B cell (primary cell): ENCODE measurements around the gene PLK3. TPM values are rescaled to one million over a fixed set of nuclear protein-coding genes. Genes with fewer than 3 reads are reported as not detected.

Experiments used
- ATAC-seq: fragments of 200-7000 bp; cut with Tn5 transposase; one replicate; pipeline ENCODE4 v1.10.0; 2021; ENCODE audit warnings: low read depth, mild to moderate bottlenecking, moderate number of reproducible peaks, moderate library complexity
- CTCF ChIA-PET: fragments of 350-600 bp; sonication (Branson Sonifier 250); formaldehyde crosslinking; loops from one replicate; lab custom pipeline; 2021; ENCODE audit warnings: antibody characterized with exemption, inconsistent platforms; lab: Charles Lee
- POLR2A ChIA-PET: fragments of 350-600 bp; sonication (Branson Sonifier 250); formaldehyde crosslinking; loops from one replicate; lab custom pipeline; 2021; ENCODE audit warnings: antibody characterized with exemption; lab: Charles Lee
- DNase-seq: peaks from one replicate; pipeline ENCODE4 v3.0.0; 2013
- H2AFZ ChIP-seq: 2 replicates; pipeline ENCODE4 v1.6.1; 2012; ENCODE audit warnings: mild to moderate bottlenecking, low read depth, low read length; ENCODE audit not compliant: insufficient read depth, poor library complexity, severe bottlenecking
- H3K27ac ChIP-seq, 2 donors: 1 replicate in 1 of 2; 2 replicates in 1 of 2; pipeline ENCODE4 v1.5.1; 2012 to 2013; ENCODE audit warnings: low read length in 2 of 2, mild to moderate bottlenecking in 2 of 2, moderate library complexity in 1 of 2
- H3K27me3 ChIP-seq, 4 experiments: fragments of 200-600 bp in 1 of 4; sonication (generic) in 1 of 4; replicated peaks in 1 of 4; 1 replicate in 2 of 4; 2 replicates in 2 of 4; pipeline versions ENCODE4 v1.6.1 to v1.7.0; 2013 to 2016; ENCODE audit warnings: low read length in 3 of 4, mild to moderate bottlenecking in 2 of 4, mixed read lengths in 1 of 4, moderate library complexity in 1 of 4; ENCODE audit not compliant: insufficient read depth in 4 of 4, control insufficient read depth in 3 of 4; ENCODE audit errors: control extremely low read depth in 1 of 4
- H3K36me3 ChIP-seq, 2 experiments: replicated peaks in 1 of 2; 1 replicate in 1 of 2; 2 replicates in 1 of 2; pipeline versions ENCODE4 v1.6.1 to v1.7.1; 2013; ENCODE audit warnings: low read length in 1 of 2; ENCODE audit not compliant: insufficient read depth in 2 of 2, control insufficient read depth in 1 of 2; ENCODE audit errors: control extremely low read depth in 1 of 2, extremely low read depth in 1 of 2
- H3K4me1 ChIP-seq, 2 donors: fragments of 200-600 bp in 1 of 2; sonication (generic) in 1 of 2; 1 replicate in 1 of 2; 2 replicates in 1 of 2; pipeline versions ENCODE4 v1.5.1 to v1.6.1; 2013 to 2017; ENCODE audit warnings: low read length in 2 of 2; ENCODE audit not compliant: control insufficient read depth in 2 of 2, insufficient read depth in 2 of 2
- H3K4me2 ChIP-seq: replicated peaks from 2 replicates; pipeline ENCODE3; 2012; ENCODE audit warnings: mild to moderate bottlenecking, low read depth, low read length; ENCODE audit not compliant: poor library complexity, severe bottlenecking
- H3K4me3 ChIP-seq, 5 experiments: fragments of 200-600 bp in 1 of 5; sonication (generic) in 1 of 5; 1 replicate in 3 of 5; 2 replicates in 2 of 5; pipeline versions ENCODE4 v1.5.1 to v1.7.0; 2011 to 2016; ENCODE audit warnings: low read length in 4 of 5, mild to moderate bottlenecking in 4 of 5, low read depth in 2 of 5, control low read depth in 1 of 5, moderate library complexity in 1 of 5; ENCODE audit not compliant: insufficient read depth in 1 of 5; ENCODE audit errors: control extremely low read depth in 1 of 5, extremely low read depth in 1 of 5
- H3K79me2 ChIP-seq: fragments of 200-600 bp; sonication (generic); one replicate; pipeline ENCODE4 v1.6.0; 2016; ENCODE audit warnings: low read length; ENCODE audit not compliant: control insufficient read depth, insufficient read depth
- H3K9ac ChIP-seq: fragments of 200-600 bp; sonication (generic); 2 replicates; pipeline ENCODE4 v1.6.1; 2017; ENCODE audit warnings: mild to moderate bottlenecking, low read length, moderate library complexity
- H3K9me3 ChIP-seq, 3 donors: one replicate each; pipeline versions ENCODE4 v1.6.1 to v1.7.1; 2013; ENCODE audit warnings: low read length in 2 of 3; ENCODE audit not compliant: control insufficient read depth in 2 of 3, insufficient read depth in 1 of 3; ENCODE audit errors: control extremely low read depth in 1 of 3
- H4K20me1 ChIP-seq: 2 replicates; pipeline ENCODE4 v1.6.0; 2012; ENCODE audit warnings: mild to moderate bottlenecking, low read length; ENCODE audit not compliant: insufficient read depth, control insufficient read depth, poor library complexity, severe bottlenecking
- H3K27ac Mint-ChIP-seq: one replicate; pipeline ENCODE4 v1.8.0; 2021; ENCODE audit warnings: mixed read lengths
- H3K27me3 Mint-ChIP-seq: one replicate; pipeline ENCODE4 v1.8.0; 2021; ENCODE audit warnings: mixed read lengths
- H3K4me1 Mint-ChIP-seq: one replicate; pipeline ENCODE4 v1.8.0; 2021; ENCODE audit warnings: mixed read lengths
- H3K4me3 Mint-ChIP-seq: one replicate; pipeline ENCODE4 v1.8.0; 2021; ENCODE audit warnings: mixed read lengths
- H3K9me3 Mint-ChIP-seq: one replicate; pipeline ENCODE4 v1.8.0; 2022; ENCODE audit warnings: mixed read lengths; ENCODE audit not compliant: insufficient read depth
- EZH2 ChIP-seq: IDR thresholded peaks from 2 replicates; pipeline ENCODE4 v1.6.1; 2012; ENCODE audit warnings: borderline replicate concordance, low read depth, mild to moderate bottlenecking, moderate library complexity, low read length; ENCODE audit not compliant: insufficient read depth, poor library complexity, severe bottlenecking
- WGBS: methylation state at CpG from one replicate; pipeline ENCODE4 v1.1.5; 2013; ENCODE audit warnings: missing lambda C conversion rate; ENCODE audit not compliant: insufficient coverage; 5-methylcytosine and 5-hydroxymethylcytosine counted together
- intact Hi-C: fragments of 100-400 bp; cut with micrococcal nuclease; formaldehyde crosslinking; loops from one replicate; pipeline ENCODE4 v1.10.0; 2022
- polyA plus RNA-seq: library from polyadenylated mRNA; depleted of rRNA; stranded (reverse); fragments of >200 nt; gene quantifications from 2 replicates; pipeline ENCODE4 v1.2.3, GENCODE V29; 2012
- total RNA-seq, 2 donors: library from RNA; stranded (reverse); fragments of 120-200 nt in 1 of 2; gene quantifications; 1 replicate in 1 of 2; 2 replicates in 1 of 2; pipeline versions ENCODE4 v1.2.3 to v1.2.4, GENCODE V29; 2013 to 2022
- TF ChIP-seq, protein P1 (sequence below): fragments of 200-600 bp; IDR thresholded peaks from one replicate; pipeline ENCODE4 v1.8.0; 2022; ENCODE audit warnings: antibody characterized with exemption, mild to moderate bottlenecking

PLK3 gene
- total and polyA plus RNA-seq, 2 donors (not counting 1 experiment from before 2014, with no cell fraction given), result 35.9 to 93.5 TPM

DNA sequence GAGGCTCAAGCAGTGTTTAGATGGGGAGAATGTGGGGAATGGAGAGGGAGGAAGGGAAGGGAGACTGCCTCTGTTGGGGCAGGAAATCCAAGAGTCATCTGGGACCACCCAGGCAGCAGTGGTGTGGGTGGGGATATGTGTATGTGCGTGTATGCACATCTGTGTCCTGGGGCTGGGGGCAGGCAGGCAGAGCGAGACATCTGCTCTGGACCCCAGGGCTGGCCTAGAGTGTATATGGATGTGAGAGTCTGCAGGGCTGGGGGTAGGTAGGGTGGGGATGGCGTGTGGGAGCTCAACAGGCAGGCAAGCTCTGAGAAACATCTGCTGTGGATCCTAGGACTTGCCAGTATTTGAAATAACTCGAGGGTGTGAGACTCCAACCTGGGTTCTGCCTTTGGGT, 39.4 kb downstream of the PLK3 start:
- Histone ChIP-seq H3K9ac (no peak overlapping the region), H3K27me3 (peaks cover 0 to 11% (median 2%) of the 10 kb centered on the region in 4 experiments), H4K20me1 (no peaks in the 10 kb centered on the region), H3K79me2 (no peaks in the 10 kb centered on the region), H3K4me1 (peaks cover 5 to 18% of the 10 kb centered on the region in 2 donors), H3K4me2 (no peak overlapping the region), H3K36me3 (no peaks in the 10 kb centered on the region), H3K27ac (no peak overlapping the region), H3K4me3 (no peak overlapping the region), H2AFZ (no peak overlapping the region), H3K9me3 (no peaks in the 10 kb centered on the region)
- TF ChIP-seq, protein P1, sequence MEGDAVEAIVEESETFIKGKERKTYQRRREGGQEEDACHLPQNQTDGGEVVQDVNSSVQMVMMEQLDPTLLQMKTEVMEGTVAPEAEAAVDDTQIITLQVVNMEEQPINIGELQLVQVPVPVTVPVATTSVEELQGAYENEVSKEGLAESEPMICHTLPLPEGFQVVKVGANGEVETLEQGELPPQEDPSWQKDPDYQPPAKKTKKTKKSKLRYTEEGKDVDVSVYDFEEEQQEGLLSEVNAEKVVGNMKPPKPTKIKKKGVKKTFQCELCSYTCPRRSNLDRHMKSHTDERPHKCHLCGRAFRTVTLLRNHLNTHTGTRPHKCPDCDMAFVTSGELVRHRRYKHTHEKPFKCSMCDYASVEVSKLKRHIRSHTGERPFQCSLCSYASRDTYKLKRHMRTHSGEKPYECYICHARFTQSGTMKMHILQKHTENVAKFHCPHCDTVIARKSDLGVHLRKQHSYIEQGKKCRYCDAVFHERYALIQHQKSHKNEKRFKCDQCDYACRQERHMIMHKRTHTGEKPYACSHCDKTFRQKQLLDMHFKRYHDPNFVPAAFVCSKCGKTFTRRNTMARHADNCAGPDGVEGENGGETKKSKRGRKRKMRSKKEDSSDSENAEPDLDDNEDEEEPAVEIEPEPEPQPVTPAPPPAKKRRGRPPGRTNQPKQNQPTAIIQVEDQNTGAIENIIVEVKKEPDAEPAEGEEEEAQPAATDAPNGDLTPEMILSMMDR, result no peak
- no peak for TF ChIP-seq EZH2
- peaks cover 18% of the 10 kb centered on the region for H3K4me1 Mint-ChIP-seq
- peaks cover 17% of the 10 kb centered on the region for H3K27me3 Mint-ChIP-seq
- intact Hi-C loops, result loop anchor here (5.0 kb wide), 1 partner anchor 173 kb away; the partner anchor contains the start of genes HECTD3 and UROD
- WGBS, result 76% methylated on average over 4 of the region's 4 CpGs
- no peaks in the 10 kb centered on the region for H3K9me3 Mint-ChIP-seq
- ChIA-PET POLR2A (interaction anchor here (0.8 kb wide), 1 partner anchor 48 kb away, joined by 3 read pairs; no protein-coding TSS in a partner anchor), CTCF (interaction anchor here (1.8 to 2.3 kb wide), 2 partner anchors 19 to 40 kb away, joined by 4 to 7 read pairs; partner anchors contain the start of gene PLK3)
- ATAC-seq (no peak), DNase-seq (no peak)
- no peak overlapping the region for H3K27ac Mint-ChIP-seq
- H3K4me3 Mint-ChIP-seq, result no peak overlapping the region

DNA sequence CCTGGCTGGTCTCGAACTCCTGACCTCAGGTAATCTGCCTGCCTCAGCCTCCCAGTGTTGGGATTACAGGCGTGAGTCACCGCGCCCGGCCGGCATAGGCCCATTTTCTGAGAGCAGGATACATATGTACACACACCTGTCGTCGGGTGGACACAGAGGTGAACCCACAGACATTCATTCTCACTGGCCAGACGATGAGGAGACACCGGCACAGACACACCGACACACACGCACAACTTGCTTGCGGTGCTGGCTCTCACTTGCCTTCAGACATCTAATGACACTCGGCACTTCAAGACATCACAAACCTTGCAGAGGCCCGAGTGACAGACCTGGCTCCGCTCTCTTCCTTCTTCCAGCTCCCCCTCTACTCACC, 42.3 kb downstream of the PLK3 start:
- Histone ChIP-seq H4K20me1 (no peaks in the 10 kb centered on the region), H3K27ac (no peak overlapping the region), H2AFZ (peak overlapping the region; percentile 73), H3K4me3 (peak overlapping the region in 4 of 5 experiments; percentile 37 to 58 (median 46)), H3K36me3 (no peaks in the 10 kb centered on the region), H3K9me3 (no peaks in the 10 kb centered on the region), H3K4me2 (peak overlapping the region; percentile 93), H3K79me2 (no peaks in the 10 kb centered on the region), H3K9ac (peak overlapping the region; percentile 55), H3K27me3 (peaks cover 0 to 11% (median 2%) of the 10 kb centered on the region in 4 experiments), H3K4me1 (peaks cover 5 to 11% of the 10 kb centered on the region in 2 donors)
- TF ChIP-seq, protein P1, result no peak
- no peak for TF ChIP-seq EZH2
- Mint-ChIP-seq H3K4me1 (peaks cover 8% of the 10 kb centered on the region), H3K27me3 (peaks cover 17% of the 10 kb centered on the region), H3K9me3 (no peaks in the 10 kb centered on the region), H3K4me3 (peak overlapping the region; percentile 77), H3K27ac (no peak overlapping the region)
- ChIA-PET POLR2A (interaction anchor here (1.4 kb wide), 1 partner anchor 23 kb away, joined by 3 read pairs; no protein-coding TSS in a partner anchor), CTCF (interaction anchor here (0.9 to 1.2 kb wide), 3 partner anchors 20 to 82 kb away, joined by 3 read pairs; partner anchors contain the start of gene RPS8)
- 81% methylated on average over 15 of the region's 16 CpGs for WGBS
- ATAC-seq (no peak), DNase-seq (peak; percentile 28)
- intact Hi-C loops, result no loop called here
